CD4-positive, alpha-beta T cell treated with Interleukin-4 for 1 hour (primary cell): Measurements from ENCODE around the gene RPLP1.

Experiments
- DNase-seq, 2 donors: peaks; one replicate each; pipeline ENCODE4 v3.0.0-alpha.2; 2020 to 2022

Gene RPLP1

DNA sequence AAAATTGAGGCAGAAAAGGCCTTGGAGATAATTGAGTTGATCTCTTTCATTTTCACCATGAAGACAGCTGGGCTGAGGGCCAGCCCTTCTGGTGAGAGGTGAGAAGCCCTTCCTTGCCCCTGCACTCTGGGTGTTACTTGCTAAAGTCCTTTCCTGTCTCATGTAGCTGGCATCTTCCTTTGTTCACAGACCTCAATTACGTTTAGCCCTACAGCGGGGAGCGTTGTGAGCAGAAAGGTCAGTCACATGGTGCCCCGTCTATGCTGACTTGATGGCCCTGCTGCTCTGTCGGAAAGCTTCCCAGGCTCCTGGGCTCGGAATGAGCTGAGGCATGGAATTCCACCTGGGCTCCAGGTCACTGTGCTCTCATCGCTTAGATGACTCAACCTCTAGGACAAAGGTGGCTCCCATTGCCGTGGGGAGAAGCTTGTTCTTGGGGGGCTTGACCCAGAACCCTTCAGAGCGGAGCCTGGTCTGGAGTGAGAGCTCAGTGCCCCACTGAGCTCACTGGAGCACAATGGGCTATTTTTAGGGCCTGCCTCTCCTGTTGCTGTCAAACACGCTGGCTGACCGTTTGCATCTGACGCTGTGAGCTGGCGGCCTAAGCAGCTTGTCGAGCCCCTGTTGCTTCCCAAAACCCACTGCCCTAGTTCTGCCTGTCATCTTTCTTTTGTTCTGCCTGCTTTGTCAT lies 47.0 kb downstream of the RPLP1 start:
- DNase-seq: no peak

DNA sequence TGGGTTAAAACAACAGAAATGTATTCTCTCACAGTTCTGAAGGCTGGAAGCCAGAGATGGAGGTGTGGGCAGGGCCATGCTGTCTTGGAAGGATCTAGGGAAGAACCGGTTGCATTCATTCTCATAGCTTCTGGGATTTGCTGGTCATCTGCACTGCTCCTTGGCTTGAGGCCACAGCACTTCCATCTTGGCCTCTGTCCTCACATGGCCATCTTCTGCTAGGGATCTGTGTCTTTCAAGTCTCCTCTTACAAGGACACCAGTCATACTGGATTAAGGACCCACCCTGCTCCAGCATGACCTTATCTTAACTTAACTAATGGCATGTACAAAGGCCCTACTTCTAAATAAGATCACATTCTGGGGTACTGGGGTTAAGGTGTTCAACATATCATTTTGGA lies 47.7 kb downstream of the RPLP1 start:
- DNase-seq: no peak

DNA sequence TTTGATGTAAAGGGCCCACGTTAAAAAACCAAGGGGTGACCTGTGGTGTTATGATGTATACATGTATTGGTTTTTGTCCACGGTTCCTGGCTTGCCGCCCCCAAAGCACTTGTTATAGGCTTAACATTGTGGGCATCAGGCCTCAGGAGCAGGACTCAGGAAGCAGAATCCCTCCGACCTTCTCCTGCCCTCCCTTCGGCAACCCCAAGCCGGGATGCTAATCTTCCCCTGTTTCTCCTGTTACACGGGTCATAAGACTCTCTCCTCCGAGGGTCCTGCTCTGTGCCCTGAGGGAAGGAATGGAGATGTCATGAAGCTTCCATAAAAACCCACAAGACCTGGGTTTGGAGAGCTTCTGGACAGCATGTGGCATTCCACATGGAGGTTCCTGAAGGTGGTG lies 48.8 kb downstream of the RPLP1 start:
- DNase-seq: no peak

DNA sequence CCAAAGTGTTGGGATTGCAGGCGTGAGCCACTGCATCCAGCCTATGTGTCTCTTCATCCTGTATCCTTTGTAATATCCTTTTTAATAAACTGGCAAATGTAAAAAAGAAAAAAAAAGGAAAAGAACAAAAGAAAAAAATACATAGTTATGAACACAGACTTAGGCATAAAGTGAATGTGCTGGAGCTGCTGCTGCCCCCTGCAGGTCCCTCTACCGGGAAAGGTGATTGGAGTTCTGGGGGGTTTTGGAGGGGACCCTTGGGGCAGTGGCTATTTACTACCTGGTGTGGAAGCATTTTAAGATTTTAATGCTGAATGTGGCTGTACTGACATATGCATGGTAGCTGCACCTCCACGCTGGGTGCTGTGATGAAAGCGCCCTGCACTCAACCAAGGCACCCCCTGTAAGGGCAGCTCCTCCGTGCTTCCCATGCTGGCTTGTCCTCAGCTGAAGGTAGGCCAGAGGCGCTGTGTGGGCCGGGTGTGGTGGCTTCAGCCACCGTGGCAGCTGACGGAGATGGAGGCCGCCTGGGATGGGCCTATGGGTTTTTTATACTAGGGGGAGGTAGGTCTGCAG lies 49.9 kb downstream of the RPLP1 start:
- no peak for DNase-seq

DNA sequence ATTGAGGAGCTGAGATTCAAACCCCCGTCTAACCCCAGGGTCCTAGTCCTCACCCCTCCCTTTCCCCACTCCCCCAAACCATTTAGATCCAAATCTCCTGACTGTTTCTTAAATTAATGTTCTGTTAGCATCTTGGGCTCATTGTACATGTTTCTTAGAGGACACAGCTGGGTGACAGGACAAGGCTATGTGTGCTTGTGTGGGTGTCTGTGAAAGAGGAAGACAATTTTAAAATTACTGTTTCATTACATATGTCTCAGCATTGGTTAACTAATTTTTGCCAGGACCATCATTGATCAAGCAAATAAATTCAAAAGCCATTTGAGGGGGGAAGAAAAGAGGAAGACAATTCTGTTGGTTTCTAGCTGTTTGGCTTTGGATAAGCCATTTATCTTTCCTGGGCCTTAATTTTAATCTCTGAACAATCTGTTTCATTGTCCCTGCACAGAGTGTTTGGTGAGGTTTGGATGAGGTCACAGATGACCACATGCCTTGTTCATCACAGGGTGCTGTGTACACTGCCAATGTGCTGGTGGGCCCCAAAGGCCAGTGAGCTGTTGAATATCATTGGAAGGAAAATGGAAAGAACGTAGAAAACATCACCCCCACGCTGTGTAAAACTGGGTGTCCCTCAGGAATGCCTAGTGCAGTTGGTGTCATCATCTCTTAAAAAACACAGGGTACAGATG lies 51.9 kb downstream of the RPLP1 start:
- no peak for DNase-seq
